H9 (cell line): Measurements from ENCODE around the gene HSPH1. TPM values are rescaled to one million over a fixed set of nuclear protein-coding genes. Genes with fewer than 3 reads are reported as not detected.

Experiments
- DNase-seq: peaks from one replicate; pipeline ENCODE4 v3.0.0-alpha.2; 2017
- H2AFZ ChIP-seq: one replicate; pipeline ENCODE4 v1.6.1; 2013; ENCODE audit warnings: mild to moderate bottlenecking, low read length, control low read depth, moderate library complexity
- H2AK5ac ChIP-seq: 2 replicates; pipeline ENCODE4 v1.6.1; 2013; ENCODE audit warnings: low read length, control low read depth, mixed read lengths; ENCODE audit not compliant: insufficient read length
- H2BK120ac ChIP-seq: one replicate; pipeline ENCODE4 v1.6.1; 2013; ENCODE audit warnings: low read depth, mild to moderate bottlenecking, low read length, control low read depth, inconsistent platforms; ENCODE audit not compliant: poor library complexity, severe bottlenecking
- H2BK12ac ChIP-seq: 2 replicates; pipeline ENCODE4 v1.6.1; 2013; ENCODE audit warnings: low read length, control low read depth, mixed read lengths, low read depth; ENCODE audit not compliant: insufficient read length
- H2BK15ac ChIP-seq: 2 replicates; pipeline ENCODE4 v1.6.1; 2013; ENCODE audit warnings: low read depth, low read length, control low read depth
- H2BK20ac ChIP-seq: one replicate; pipeline ENCODE4 v1.6.1; 2013; ENCODE audit warnings: low read depth, mild to moderate bottlenecking, low read length, control low read depth, inconsistent platforms; ENCODE audit not compliant: poor library complexity, severe bottlenecking
- H2BK5ac ChIP-seq: 2 replicates; pipeline ENCODE4 v1.6.1; 2013; ENCODE audit warnings: low read length, control low read depth, mixed read lengths; ENCODE audit not compliant: insufficient read length
- H3K14ac ChIP-seq: 2 replicates; pipeline ENCODE4 v1.6.1; 2013; ENCODE audit warnings: low read length, control low read depth; ENCODE audit not compliant: insufficient read depth
- H3K18ac ChIP-seq: 2 replicates; pipeline ENCODE4 v1.6.1; 2013; ENCODE audit warnings: low read depth, mild to moderate bottlenecking, mixed read lengths, low read length, control low read depth; ENCODE audit not compliant: insufficient read length
- H3K23ac ChIP-seq: 2 replicates; pipeline ENCODE4 v1.6.1; 2013; ENCODE audit warnings: low read length, control low read depth, mixed read lengths, low read depth; ENCODE audit not compliant: insufficient read length
- H3K23me2 ChIP-seq: 2 replicates; pipeline ENCODE4 v1.6.1; 2013; ENCODE audit warnings: low read depth, mild to moderate bottlenecking, mixed read lengths, low read length, control low read depth; ENCODE audit not compliant: insufficient read length, poor library complexity, severe bottlenecking
- H3K27ac ChIP-seq: 2 replicates; pipeline ENCODE4 v1.5.1; 2013; ENCODE audit warnings: low read length, control low read depth, mixed read lengths, low read depth; ENCODE audit not compliant: insufficient read length
- H3K27me3 ChIP-seq: 2 replicates; pipeline ENCODE4 v1.6.1; 2013; ENCODE audit warnings: low read length, control low read depth, inconsistent platforms; ENCODE audit not compliant: insufficient read depth
- H3K4ac ChIP-seq: 2 replicates; pipeline ENCODE4 v1.6.1; 2013; ENCODE audit warnings: low read depth, mild to moderate bottlenecking, control low read depth, inconsistent platforms, low read length, moderate library complexity
- H3K4me1 ChIP-seq: 2 replicates; pipeline ENCODE4 v1.6.1; 2013; ENCODE audit warnings: low read length, control low read depth, inconsistent platforms; ENCODE audit not compliant: insufficient read depth
- H3K4me2 ChIP-seq: 2 replicates; pipeline ENCODE4 v1.6.1; 2013; ENCODE audit warnings: low read length, control low read depth, mixed read lengths; ENCODE audit not compliant: insufficient read length, insufficient read depth
- H3K56ac ChIP-seq: 2 replicates; pipeline ENCODE4 v1.6.1; 2013; ENCODE audit warnings: low read depth, mild to moderate bottlenecking, mixed read lengths, low read length, control low read depth; ENCODE audit not compliant: insufficient read length
- H3K79me1 ChIP-seq: 2 replicates; pipeline ENCODE4 v1.6.1; 2013; ENCODE audit warnings: low read depth, mild to moderate bottlenecking, moderate library complexity, low read length, control low read depth, inconsistent platforms; ENCODE audit not compliant: insufficient read depth, poor library complexity, severe bottlenecking
- H3K79me2 ChIP-seq: 2 replicates; pipeline ENCODE4 v1.6.1; 2013; ENCODE audit warnings: low read length, control low read depth, inconsistent platforms; ENCODE audit not compliant: insufficient read depth
- H3K9ac ChIP-seq: 2 replicates; pipeline ENCODE4 v1.6.1; 2013; ENCODE audit warnings: low read length, control low read depth, mixed read lengths; ENCODE audit not compliant: insufficient read length; ENCODE audit errors: extremely low read depth
- H3K9me3 ChIP-seq: one replicate; pipeline ENCODE4 v1.6.1; 2013; ENCODE audit warnings: low read depth, low read length, inconsistent platforms; ENCODE audit not compliant: control insufficient read depth
- H3T11ph ChIP-seq: one replicate; pipeline ENCODE4 v1.6.1; 2013; ENCODE audit warnings: mild to moderate bottlenecking, low read length, control low read depth, inconsistent platforms
- H4K20me1 ChIP-seq: one replicate; pipeline ENCODE4 v1.6.1; 2013; ENCODE audit not compliant: control insufficient read depth, insufficient read length, insufficient read depth
- H4K5ac ChIP-seq: 2 replicates; pipeline ENCODE4 v1.6.1; 2013; ENCODE audit warnings: low read depth, mild to moderate bottlenecking, mixed read lengths, low read length, control low read depth; ENCODE audit not compliant: insufficient read length
- H4K8ac ChIP-seq: replicated peaks from 2 replicates; pipeline ENCODE4 v1.6.1; 2013; ENCODE audit warnings: low read length, control low read depth, mixed read lengths, low read depth; ENCODE audit not compliant: insufficient read length
- H4K91ac ChIP-seq: 2 replicates; pipeline ENCODE4 v1.6.1; 2013; ENCODE audit warnings: low read depth, mild to moderate bottlenecking, moderate library complexity, mixed read lengths, low read length, control low read depth; ENCODE audit not compliant: insufficient read length
- H3K27ac Mint-ChIP-seq, 3 experiments: 2 replicates in 2 of 3; 3 replicates in 1 of 3; pipeline ENCODE4 v1.8.0; 2020 to 2021; ENCODE audit warnings: mixed read lengths in 3 of 3, mild to moderate bottlenecking in 1 of 3, moderate library complexity in 1 of 3
- H3K27me3 Mint-ChIP-seq: 2 replicates; pipeline ENCODE4 v1.8.0; 2021; ENCODE audit warnings: low read depth, mild to moderate bottlenecking, moderate library complexity, mixed read lengths
- H3K36me3 Mint-ChIP-seq, 3 experiments: 2 replicates in 2 of 3; 3 replicates in 1 of 3; pipeline ENCODE4 v1.8.0; 2020 to 2021; ENCODE audit warnings: low read depth in 3 of 3, mixed read lengths in 3 of 3; ENCODE audit not compliant: insufficient read depth in 1 of 3
- H3K4me1 Mint-ChIP-seq, 2 experiments: 2 replicates each; pipeline ENCODE4 v1.8.0; 2020; ENCODE audit warnings: mixed read lengths in 2 of 2
- H3K4me3 Mint-ChIP-seq, 2 experiments: 2 replicates in 1 of 2; 3 replicates in 1 of 2; pipeline ENCODE4 v1.8.0; 2020 to 2021; ENCODE audit warnings: mild to moderate bottlenecking in 2 of 2, mixed read lengths in 2 of 2, moderate library complexity in 1 of 2
- H3K9me3 Mint-ChIP-seq, 2 experiments: 2 replicates in 1 of 2; 3 replicates in 1 of 2; pipeline ENCODE4 v1.8.0; 2020; ENCODE audit warnings: mild to moderate bottlenecking in 2 of 2, mixed read lengths in 2 of 2, moderate library complexity in 1 of 2
- CTCF ChIP-seq: fragments of 200-600 bp; sonication (generic); conservative IDR thresholded peaks from 3 replicates; pipeline ENCODE4 v1.8.0; 2021; ENCODE audit warnings: antibody characterized with exemption, mild to moderate bottlenecking
- WGBS: extraction: QIAGEN DNeasy Blood & Tissue Kit; methylation state at CpG from one replicate; pipeline ENCODE4 v1.1.7; 2013; ENCODE audit warnings: missing lambda C conversion rate, low lambda C conversion rate, mixed read lengths; ENCODE audit not compliant: insufficient read length; ENCODE audit errors: extremely low coverage; 5-methylcytosine and 5-hydroxymethylcytosine counted together
- total RNA-seq: library from RNA; stranded (reverse); gene quantifications from 2 replicates; pipeline ENCODE4 v1.2.1, GENCODE V29; 2021

Gene HSPH1
- total RNA-seq, 1 experiment from 2014 or later: 141 TPM

- H2BK12ac ChIP-seq: no peak overlapping the region
- no peak overlapping the region for H4K8ac ChIP-seq
- no peak overlapping the region for H2AFZ ChIP-seq
- peaks cover 4% of the 10 kb centered on the region; the same call in 1 of the 2 replicates for H3K4me1 ChIP-seq
- no peaks in the 10 kb centered on the region for H3K9me3 Mint-ChIP-seq
- WGBS: no CpG with 5 or more reads among the region's 8 CpGs
- H3K27me3 ChIP-seq: no peaks in the 10 kb centered on the region
- H3K79me2 ChIP-seq: no peaks in the 10 kb centered on the region
- H3K23me2 ChIP-seq: no peaks in the 10 kb centered on the region
- H3K9me3 ChIP-seq: no peaks in the 10 kb centered on the region
- no peak overlapping the region for H3K23ac ChIP-seq
- no peak overlapping the region for H3K9ac ChIP-seq
- no peak overlapping the region for H2BK5ac ChIP-seq
- DNase-seq: no peak
- H3K27ac Mint-ChIP-seq: no peak overlapping the region
- no peak overlapping the region for H3K14ac ChIP-seq
- H3K56ac ChIP-seq: no peak overlapping the region
- no peak overlapping the region for H3K4me3 Mint-ChIP-seq
- no peak overlapping the region for H2BK20ac ChIP-seq
- peaks cover 10% of the 10 kb centered on the region for H3K27me3 Mint-ChIP-seq
- H3T11ph ChIP-seq: no peak overlapping the region
- no peak overlapping the region for H3K4ac ChIP-seq
- H3K36me3 Mint-ChIP-seq: no peaks in the 10 kb centered on the region; a peak in 1 of 7 replicates
- H2BK120ac ChIP-seq: no peak overlapping the region
- H3K4me1 Mint-ChIP-seq: peaks cover 22 to 23% of the 10 kb centered on the region in 2 experiments
- no peak overlapping the region for H4K91ac ChIP-seq
- no peak overlapping the region for H2AK5ac ChIP-seq
- no peaks in the 10 kb centered on the region for H3K79me1 ChIP-seq
- no peak overlapping the region for H3K4me2 ChIP-seq
- H3K18ac ChIP-seq: no peak overlapping the region
- H4K5ac ChIP-seq: no peak overlapping the region
- no peaks in the 10 kb centered on the region for H4K20me1 ChIP-seq
- no peak for TF ChIP-seq CTCF
- no peak overlapping the region for H3K27ac ChIP-seq
- H2BK15ac ChIP-seq: no peak overlapping the region
These were observed 41.6 kb downstream of the HSPH1 start for GRCh38 chr13:31119966-31120700.
